Nephron progenitor cell (in vitro differentiated cells): ENCODE data around the gene ATG12.

Source experiments
- DNase-seq: peaks from one replicate; pipeline ENCODE4 v3.0.0; 2021
- H3K27ac Mint-ChIP-seq: 2 replicates; pipeline ENCODE4 v1.8.0; 2021; ENCODE audit warnings: mild to moderate bottlenecking, moderate library complexity, mixed read lengths
- H3K27me3 Mint-ChIP-seq: 2 replicates; pipeline ENCODE4 v1.8.0; 2021; ENCODE audit warnings: mild to moderate bottlenecking, low read depth, mixed read lengths; ENCODE audit not compliant: poor library complexity
- H3K36me3 Mint-ChIP-seq: 2 replicates; pipeline ENCODE4 v1.8.0; 2021; ENCODE audit warnings: low read depth, mixed read lengths
- H3K4me1 Mint-ChIP-seq: 2 replicates; pipeline ENCODE4 v1.8.0; 2021; ENCODE audit warnings: mixed read lengths
- H3K4me3 Mint-ChIP-seq: 2 replicates; pipeline ENCODE4 v1.8.0; 2021; ENCODE audit warnings: mild to moderate bottlenecking, moderate library complexity, mixed read lengths
- H3K9me3 Mint-ChIP-seq: 2 replicates; pipeline ENCODE4 v1.8.0; 2021; ENCODE audit warnings: mild to moderate bottlenecking, moderate library complexity, mixed read lengths
- CTCF ChIP-seq: fragments of 200-600 bp; sonication (generic); IDR thresholded peaks from 2 replicates; pipeline ENCODE4 v1.5.0; 2021; ENCODE audit warnings: antibody characterized with exemption

ATG12 gene

GRCh38 chr5:115796656-115797055, 44.7 kb downstream of the ATG12 start:
- TF ChIP-seq CTCF: no peak
- Mint-ChIP-seq H3K9me3 (no peaks in the 10 kb centered on the region), H3K4me1 (peaks cover 11% of the 10 kb centered on the region), H3K36me3 (no peaks in the 10 kb centered on the region), H3K4me3 (no peak overlapping the region), H3K27me3 (no peaks in the 10 kb centered on the region), H3K27ac (no peak overlapping the region)
- no peak for DNase-seq

GRCh38 chr5:115795700-115796099, 45.7 kb downstream of the ATG12 start:
- Mint-ChIP-seq H3K9me3 (no peaks in the 10 kb centered on the region), H3K27ac (no peak overlapping the region), H3K27me3 (no peaks in the 10 kb centered on the region), H3K4me3 (no peak overlapping the region), H3K4me1 (peaks cover 11% of the 10 kb centered on the region), H3K36me3 (no peaks in the 10 kb centered on the region)
- DNase-seq: no peak
- TF ChIP-seq CTCF: no peak

GRCh38 chr5:115788440-115788839, 52.9 kb downstream of the ATG12 start:
- Mint-ChIP-seq H3K27ac (no peak overlapping the region), H3K27me3 (peaks cover 3% of the 10 kb centered on the region), H3K9me3 (no peaks in the 10 kb centered on the region), H3K4me1 (peaks cover 28% of the 10 kb centered on the region), H3K36me3 (no peaks in the 10 kb centered on the region), H3K4me3 (no peak overlapping the region)
- no peak for TF ChIP-seq CTCF
- DNase-seq: no peak

GRCh38 chr5:115787426-115787825, 53.9 kb downstream of the ATG12 start:
- Mint-ChIP-seq H3K4me1 (peaks cover 28% of the 10 kb centered on the region), H3K36me3 (no peaks in the 10 kb centered on the region)
- no peak for DNase-seq

GRCh38 chr5:115785381-115786065, 55.8 kb downstream of the ATG12 start:
- no peak for TF ChIP-seq CTCF
- Mint-ChIP-seq H3K27me3 (peaks cover 5% of the 10 kb centered on the region), H3K9me3 (no peaks in the 10 kb centered on the region), H3K27ac (peak overlapping the region; percentile 74), H3K36me3 (no peaks in the 10 kb centered on the region), H3K4me1 (peaks cover 28% of the 10 kb centered on the region), H3K4me3 (peak overlapping the region; percentile 48)
- peak; percentile 46 for DNase-seq

More at GRCh38 chr5:115787426-115787825, 53.9 kb downstream of the ATG12 start:
- no peaks in the 10 kb centered on the region for H3K9me3 Mint-ChIP-seq
- no peak overlapping the region for H3K27ac Mint-ChIP-seq
- no peak overlapping the region for H3K4me3 Mint-ChIP-seq
- H3K27me3 Mint-ChIP-seq: peaks cover 3% of the 10 kb centered on the region
- no peak for TF ChIP-seq CTCF

GRCh38 chr5:115778417-115778816, 62.9 kb downstream of the ATG12 start:
- Mint-ChIP-seq H3K27me3 (peaks cover 2% of the 10 kb centered on the region), H3K9me3 (no peaks in the 10 kb centered on the region), H3K4me1 (no peaks in the 10 kb centered on the region), H3K4me3 (no peak overlapping the region), H3K36me3 (no peaks in the 10 kb centered on the region), H3K27ac (no peak overlapping the region)
- DNase-seq: no peak
- TF ChIP-seq CTCF: no peak
